GM08714 (cell line): Measurements from ENCODE around the gene MAP7D3.
A peak's percentile ranks its signal among the peaks of the same experiment; 100 is the strongest.
"Not testable (repeated sequence)": the region's sequence is repeated elsewhere in the genome, so short reads cannot be mapped to it uniquely, and the experiment has no call there.

Source experiments
- H3K4me3 ChIP-seq: fragments of 200-500 bp; sonication (Bioruptor generic); 2 replicates; pipeline ENCODE4 v1.5.1; 2014; ENCODE audit warnings: mild to moderate bottlenecking, low read length, inconsistent platforms
- ZNF274 ChIP-seq: IDR thresholded peaks from 2 replicates; pipeline ENCODE4 v1.6.1; 2012; ENCODE audit warnings: mild to moderate bottlenecking, low read depth, low read length

The MAP7D3 gene

GRCh38 chrX:136262243-136262642 is 11.0 kb upstream of the MAP7D3 start:
- no peak overlapping the region for H3K4me3 ChIP-seq
- TF ChIP-seq ZNF274 = no peak

GRCh38 chrX:136261321-136261720 is 10.1 kb upstream of the MAP7D3 start:
- no peak for TF ChIP-seq ZNF274
- no peak overlapping the region for H3K4me3 ChIP-seq

GRCh38 chrX:136260776-136261175 is 9.6 kb upstream of the MAP7D3 start:
- no peak for TF ChIP-seq ZNF274

GRCh38 chrX:136259543-136259942 is 8.3 kb upstream of the MAP7D3 start:
- no peak overlapping the region for H3K4me3 ChIP-seq
- TF ChIP-seq ZNF274 = no peak

More at GRCh38 chrX:136260776-136261175, 9.6 kb upstream of the MAP7D3 start:
- no peak overlapping the region for H3K4me3 ChIP-seq

GRCh38 chrX:136258951-136259350 is 7.8 kb upstream of the MAP7D3 start:
- no peak for TF ChIP-seq ZNF274
- no peak overlapping the region for H3K4me3 ChIP-seq

- no peak overlapping the region for H3K4me3 ChIP-seq
- TF ChIP-seq ZNF274 = no peak
Observed at GRCh38 chrX:136256026-136256425, 4.8 kb upstream of the MAP7D3 start.

- no peak for TF ChIP-seq ZNF274
- no peak overlapping the region for H3K4me3 ChIP-seq
Observed at GRCh38 chrX:136255541-136255940, 4.3 kb upstream of the MAP7D3 start.

- peak overlapping the region; percentile 82 for H3K4me3 ChIP-seq
- TF ChIP-seq ZNF274 = no peak
Observed at GRCh38 chrX:136250191-136251040, 784 bp downstream of the MAP7D3 start.

- H3K4me3 ChIP-seq = no peak overlapping the region
- no peak for TF ChIP-seq ZNF274
Observed at GRCh38 chrX:136246201-136246600, 5.0 kb downstream of the MAP7D3 start.

GRCh38 chrX:136237849-136238248 is 13.4 kb downstream of the MAP7D3 start:
- not testable (repeated sequence) for H3K4me3 ChIP-seq

- no peak overlapping the region for H3K4me3 ChIP-seq
- TF ChIP-seq ZNF274 = no peak
Observed at GRCh38 chrX:136237074-136237473, 14.1 kb downstream of the MAP7D3 start.

- no peak for TF ChIP-seq ZNF274
- no peak overlapping the region for H3K4me3 ChIP-seq
Observed at GRCh38 chrX:136228839-136229207, 22.4 kb downstream of the MAP7D3 start.

- TF ChIP-seq ZNF274 = no peak
- H3K4me3 ChIP-seq = peak overlapping the region; percentile 10; the same call in 1 of the 2 replicates
Observed at GRCh38 chrX:136227948-136228838, 23.0 kb downstream of the MAP7D3 start.

- H3K4me3 ChIP-seq = no peak overlapping the region
- no peak for TF ChIP-seq ZNF274
Observed at GRCh38 chrX:136227074-136227473, 24.1 kb downstream of the MAP7D3 start.

GRCh38 chrX:136221851-136222513 is 29.2 kb downstream of the MAP7D3 start:
- H3K4me3 ChIP-seq = no peak overlapping the region
- TF ChIP-seq ZNF274 = no peak
